Immature natural killer cell (primary cell): ENCODE data around the gene ACAD10. TPM values are rescaled to one million over a fixed set of nuclear protein-coding genes. Genes with fewer than 3 reads are reported as not detected.
A peak's percentile ranks its signal among the peaks of the same experiment; 100 is the strongest.
"Not testable (repeated sequence)": the region's sequence is repeated elsewhere in the genome, so short reads cannot be mapped to it uniquely, and the experiment has no call there.

Source experiments
- DNase-seq, 3 donors: peaks; one replicate each; pipeline ENCODE4 v3.0.0; 2022; ENCODE audit warnings: mixed read lengths in 1 of 3
- H3K27ac Mint-ChIP-seq, 6 donors: one replicate each; pipeline ENCODE4 v1.8.0; 2020; ENCODE audit warnings: mixed read lengths in 6 of 6, mild to moderate bottlenecking in 5 of 6, inconsistent platforms in 4 of 6, moderate library complexity in 3 of 6
- H3K27me3 Mint-ChIP-seq, 3 donors: one replicate each; pipeline ENCODE4 v1.8.0; 2020 to 2021; ENCODE audit warnings: low read depth in 3 of 3, mild to moderate bottlenecking in 3 of 3, mixed read lengths in 3 of 3, moderate library complexity in 3 of 3, inconsistent platforms in 1 of 3
- H3K36me3 Mint-ChIP-seq, 3 donors: one replicate each; pipeline ENCODE4 v1.8.0; 2020; ENCODE audit warnings: mixed read lengths in 3 of 3, inconsistent platforms in 2 of 3, mild to moderate bottlenecking in 2 of 3
- H3K4me1 Mint-ChIP-seq, 2 donors: one replicate each; pipeline ENCODE4 v1.8.0; 2020; ENCODE audit warnings: inconsistent platforms in 2 of 2, mild to moderate bottlenecking in 2 of 2, mixed read lengths in 2 of 2, moderate library complexity in 1 of 2
- H3K4me3 Mint-ChIP-seq, 5 donors: one replicate each; pipeline ENCODE4 v1.8.0; 2020; ENCODE audit warnings: mild to moderate bottlenecking in 5 of 5, mixed read lengths in 5 of 5, inconsistent platforms in 3 of 5, moderate library complexity in 3 of 5
- H3K9me3 Mint-ChIP-seq, 6 donors: one replicate each; pipeline ENCODE4 v1.8.0; 2020; ENCODE audit warnings: mild to moderate bottlenecking in 6 of 6, mixed read lengths in 6 of 6, inconsistent platforms in 4 of 6, moderate library complexity in 3 of 6
- polyA plus RNA-seq, 3 donors: library from polyadenylated mRNA; unstranded; fragments of 300-500 nt; fragmentation: Illumina TruSeq; gene quantifications; one replicate each; pipeline ENCODE4 v1.2.3, GENCODE V29; 2021

The ACAD10 gene
- polyA plus RNA-seq, 3 donors from 2014 or later = 6.3 to 9.1 (median 7.9) TPM

- no peak for DNase-seq
- Mint-ChIP-seq H3K4me3 (no peak overlapping the region), H3K9me3 (no peaks in the 10 kb centered on the region), H3K27ac (peak overlapping the region in 1 of 6 donors; percentile 26), H3K36me3 (peaks cover 21 to 48% (median 23%) of the 10 kb centered on the region in 3 donors), H3K27me3 (peaks cover 0 to 2% (median 2%) of the 10 kb centered on the region in 3 donors), H3K4me1 (peaks cover 0 to 12% of the 10 kb centered on the region in 2 donors)
Observed at GRCh38 chr12:111664961-111665865, 20.6 kb upstream of the ACAD10 start.

DNA sequence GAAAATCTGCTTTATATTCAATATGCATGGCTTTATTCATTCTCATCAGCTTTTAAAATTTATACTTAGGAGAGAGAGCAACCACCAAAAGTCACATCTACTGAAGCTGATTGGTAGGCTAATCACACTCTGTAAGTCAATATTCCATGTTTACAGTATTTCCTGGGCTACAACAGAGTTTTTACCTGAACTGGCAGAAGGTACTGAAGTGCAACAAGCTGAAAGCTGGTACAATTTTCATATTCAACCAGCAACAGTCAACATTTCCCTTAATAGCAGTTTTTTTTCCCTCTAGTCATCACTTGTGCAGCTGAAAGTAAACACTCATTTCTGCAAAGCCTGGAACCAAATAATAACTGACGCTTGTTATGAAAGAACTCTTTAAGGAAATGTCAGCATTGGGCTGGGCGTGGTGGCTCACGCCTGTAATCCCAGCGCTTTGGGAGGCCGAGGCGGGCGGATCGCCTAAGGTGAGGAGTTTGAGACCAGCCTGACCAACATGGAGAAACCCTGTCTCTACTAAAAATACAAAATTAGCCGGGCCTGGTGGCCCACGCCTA lies 13.0 kb upstream of the ACAD10 start:
- no peak for DNase-seq
- Mint-ChIP-seq H3K36me3 (peaks cover 7 to 29% (median 12%) of the 10 kb centered on the region in 3 donors), H3K27ac (no peak overlapping the region), H3K4me3 (no peak overlapping the region), H3K27me3 (peaks cover 0 to 3% (median 2%) of the 10 kb centered on the region in 3 donors), H3K9me3 (no peaks in the 10 kb centered on the region), H3K4me1 (peaks cover 0 to 6% of the 10 kb centered on the region in 2 donors)

DNA sequence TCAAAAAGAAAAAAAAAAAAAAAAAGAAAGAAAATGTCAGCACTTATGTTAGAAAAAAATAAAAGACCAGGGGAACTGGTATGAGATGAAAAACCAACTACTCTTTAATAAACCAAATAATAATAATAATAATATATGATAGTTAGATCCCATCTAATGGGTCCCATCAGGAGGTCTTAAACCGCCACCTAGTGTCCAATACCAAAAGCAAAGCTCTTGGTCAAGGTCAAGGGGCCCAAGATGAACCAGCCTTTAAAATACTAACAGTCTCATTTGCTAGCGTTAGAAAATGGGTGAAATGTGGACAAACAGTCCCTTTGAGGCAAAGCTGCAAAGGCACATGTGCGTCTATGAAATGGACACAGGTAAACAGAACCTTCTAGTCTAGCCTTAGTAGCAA lies 12.3 kb upstream of the ACAD10 start:
- DNase-seq = no peak
- Mint-ChIP-seq H3K4me1 (peaks cover 0 to 6% of the 10 kb centered on the region in 2 donors), H3K36me3 (peaks cover 7 to 30% (median 12%) of the 10 kb centered on the region in 3 donors), H3K27me3 (peaks cover 0 to 3% (median 2%) of the 10 kb centered on the region in 3 donors), H3K4me3 (no peak overlapping the region), H3K9me3 (no peaks in the 10 kb centered on the region), H3K27ac (no peak overlapping the region)

DNA sequence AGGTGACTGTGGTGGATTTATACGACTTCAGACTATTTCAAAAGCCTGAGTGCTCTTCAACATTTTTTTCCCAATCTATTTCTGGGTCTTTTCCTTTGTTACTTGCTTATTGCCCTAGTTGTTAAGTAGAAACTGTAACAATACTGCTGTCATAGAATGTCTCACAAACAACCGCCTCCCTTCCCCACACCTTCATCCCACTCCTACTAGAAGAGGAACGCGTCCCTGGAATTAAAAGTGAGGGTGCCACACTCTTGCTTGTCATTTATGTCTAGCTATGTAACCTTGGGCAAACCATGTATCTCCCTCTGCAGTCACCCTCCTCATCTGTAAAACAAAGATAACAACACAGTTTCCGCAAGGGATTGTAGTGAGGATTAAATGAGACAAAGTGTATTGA lies 8.7 kb upstream of the ACAD10 start:
- Mint-ChIP-seq H3K27me3 (peaks cover 0 to 2% (median 0%) of the 10 kb centered on the region in 3 donors), H3K9me3 (no peaks in the 10 kb centered on the region), H3K4me1 (no peaks in the 10 kb centered on the region), H3K27ac (no peak overlapping the region), H3K4me3 (no peak overlapping the region), H3K36me3 (peaks cover 4 to 32% (median 15%) of the 10 kb centered on the region in 3 donors)
- DNase-seq = no peak

- DNase-seq, H3K9me3 Mint-ChIP-seq: not testable (repeated sequence)
- H3K27ac Mint-ChIP-seq = peak overlapping the region; percentile 91 to 99 (median 96)
- peaks cover 8 to 18% (median 13%) of the 10 kb centered on the region in 3 donors for H3K27me3 Mint-ChIP-seq
- peak overlapping the region; percentile 96 to 99 (median 97) for H3K4me3 Mint-ChIP-seq
- H3K4me1 Mint-ChIP-seq = peaks cover 41 to 47% of the 10 kb centered on the region in 2 donors
- H3K36me3 Mint-ChIP-seq = peaks cover 4 to 12% (median 6%) of the 10 kb centered on the region in 3 donors
Observed at GRCh38 chr12:111684485-111685198, 1.2 kb upstream of the ACAD10 start.

DNA sequence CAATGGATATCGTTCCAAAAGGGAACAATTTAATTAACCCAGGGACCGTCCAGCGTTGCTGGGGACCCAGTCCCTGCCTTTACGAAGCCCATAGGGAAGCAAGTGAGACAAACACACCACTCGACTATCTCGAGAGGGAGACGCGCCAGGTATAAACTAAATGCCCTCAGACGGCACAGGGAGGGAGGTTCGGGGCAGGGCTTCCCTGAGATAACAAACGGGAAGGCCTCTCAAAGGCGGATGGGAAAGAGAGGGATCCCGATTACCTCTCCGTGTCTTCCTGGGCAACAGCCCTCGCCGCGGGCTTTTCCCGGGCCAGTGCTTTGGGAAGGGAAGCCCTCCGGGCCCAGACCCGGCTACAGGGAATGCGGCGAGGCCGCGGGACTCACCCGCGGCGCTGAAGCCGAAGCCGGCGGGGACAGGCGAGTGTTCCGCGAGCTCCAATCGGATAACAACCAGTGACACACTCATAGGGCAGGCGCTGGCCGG lies 487 bp upstream of the ACAD10 start:
- no peak for DNase-seq
- Mint-ChIP-seq H3K27me3 (peaks cover 8 to 18% (median 13%) of the 10 kb centered on the region in 3 donors), H3K4me3 (peak overlapping the region; percentile 96 to 99 (median 97)), H3K27ac (peak overlapping the region; percentile 91 to 99 (median 96)), H3K4me1 (peaks cover 41 to 47% of the 10 kb centered on the region in 2 donors), H3K9me3 (no peaks in the 10 kb centered on the region), H3K36me3 (peaks cover 4 to 12% (median 6%) of the 10 kb centered on the region in 3 donors)

DNA sequence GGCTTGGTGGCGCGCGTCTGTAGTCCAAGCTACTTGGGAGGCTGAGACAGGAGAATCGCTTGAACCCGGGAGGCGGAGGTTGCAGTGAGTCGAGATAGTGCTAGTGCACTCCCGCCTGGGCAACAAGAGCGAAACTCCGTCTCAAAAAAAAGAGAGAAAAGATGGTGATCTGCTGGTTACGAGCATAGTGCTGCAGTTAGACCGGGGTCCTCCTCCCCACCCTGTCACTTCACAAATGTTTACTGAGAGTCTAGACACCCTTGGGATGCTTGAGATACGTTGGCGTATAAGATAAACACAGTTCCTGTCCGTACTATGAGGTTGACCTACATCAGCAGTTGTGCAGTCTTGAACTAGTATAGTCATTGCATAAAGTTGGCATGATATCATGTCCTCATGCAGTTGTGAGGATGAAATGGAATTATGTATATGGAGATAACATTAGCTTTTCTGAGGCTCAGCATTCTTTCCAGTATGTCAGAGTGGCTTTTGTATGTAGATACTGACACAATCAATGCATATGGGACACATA lies 787 bp downstream of the ACAD10 start:
- H3K27ac Mint-ChIP-seq = peak overlapping the region; percentile 91 to 97 (median 95)
- H3K36me3 Mint-ChIP-seq = peaks cover 2 to 9% (median 4%) of the 10 kb centered on the region in 3 donors
- H3K27me3 Mint-ChIP-seq = peaks cover 8 to 18% (median 13%) of the 10 kb centered on the region in 3 donors
- H3K4me3 Mint-ChIP-seq = peak overlapping the region; percentile 96 to 99 (median 97)
- peaks cover 43 to 47% of the 10 kb centered on the region in 2 donors for H3K4me1 Mint-ChIP-seq
- no peak for DNase-seq
- H3K9me3 Mint-ChIP-seq = no peaks in the 10 kb centered on the region

- Mint-ChIP-seq H3K27ac (peak overlapping the region in 5 of 6 donors; percentile 24 to 96 (median 95)), H3K4me1 (peaks cover 43 to 47% of the 10 kb centered on the region in 2 donors), H3K9me3 (no peaks in the 10 kb centered on the region), H3K36me3 (peaks cover 0 to 6% (median 2%) of the 10 kb centered on the region in 3 donors), H3K4me3 (peak overlapping the region; percentile 96 to 99 (median 97)), H3K27me3 (peaks cover 8 to 18% (median 13%) of the 10 kb centered on the region in 3 donors)
- DNase-seq = no peak
Observed at GRCh38 chr12:111687255-111687654, 1.4 kb downstream of the ACAD10 start.

- H3K4me1 Mint-ChIP-seq = peaks cover 42 to 43% of the 10 kb centered on the region in 2 donors
Observed at GRCh38 chr12:111687952-111688351, 2.1 kb downstream of the ACAD10 start.

GRCh38 chr12:111691262-111691661 lies 5.4 kb downstream of the ACAD10 start:
- no peak overlapping the region for H3K4me3 Mint-ChIP-seq
- H3K4me1 Mint-ChIP-seq = peaks cover 13 to 14% of the 10 kb centered on the region in 2 donors

More at GRCh38 chr12:111687952-111688351, 2.1 kb downstream of the ACAD10 start:
- Mint-ChIP-seq H3K4me3 (peak overlapping the region in 2 of 5 donors; percentile 17 to 67), H3K27me3 (peaks cover 8 to 18% (median 13%) of the 10 kb centered on the region in 3 donors), H3K9me3 (no peaks in the 10 kb centered on the region), H3K36me3 (peaks cover 0 to 6% (median 3%) of the 10 kb centered on the region in 3 donors), H3K27ac (no peak overlapping the region)
- no peak for DNase-seq

DNA sequence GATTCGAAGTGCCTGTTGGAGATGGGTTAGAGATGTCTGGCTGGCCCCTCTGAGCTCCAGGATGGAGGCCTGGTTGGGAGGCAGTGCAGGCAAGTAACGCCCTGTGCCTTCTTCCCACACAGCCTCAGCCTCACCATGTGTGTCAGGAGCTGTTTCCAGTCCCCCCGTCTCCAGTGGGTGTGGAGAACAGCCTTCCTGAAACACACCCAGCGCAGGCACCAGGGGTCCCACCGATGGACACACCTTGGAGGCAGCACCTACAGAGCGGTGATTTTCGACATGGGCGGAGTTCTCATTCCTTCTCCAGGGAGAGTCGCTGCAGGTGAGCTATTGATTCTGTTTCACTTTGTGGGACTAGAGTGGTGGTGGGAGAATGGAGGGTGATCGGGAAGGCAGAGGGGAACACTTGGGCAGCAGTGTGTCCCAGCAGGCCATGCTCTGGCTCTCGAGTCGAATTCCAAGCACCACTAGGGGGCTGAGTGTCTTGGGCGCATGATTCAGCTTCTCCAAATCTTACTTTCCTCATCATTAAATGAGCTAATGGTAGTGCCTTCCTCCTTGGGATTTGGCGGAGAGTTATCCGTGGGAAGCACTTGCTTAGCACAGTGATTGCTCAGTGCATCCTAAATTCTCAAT lies 6.8 kb downstream of the ACAD10 start:
- peaks cover 0 to 2% of the 10 kb centered on the region in 2 donors for H3K4me1 Mint-ChIP-seq
- H3K9me3 Mint-ChIP-seq = no peaks in the 10 kb centered on the region
- H3K4me3 Mint-ChIP-seq = no peak overlapping the region
- no peak for DNase-seq
- H3K36me3 Mint-ChIP-seq = peaks cover 22 to 23% (median 22%) of the 10 kb centered on the region in 3 donors
- peaks cover 0 to 2% (median 0%) of the 10 kb centered on the region in 3 donors for H3K27me3 Mint-ChIP-seq
- H3K27ac Mint-ChIP-seq = no peak overlapping the region

More at GRCh38 chr12:111691262-111691661, 5.4 kb downstream of the ACAD10 start:
- Mint-ChIP-seq H3K9me3 (no peaks in the 10 kb centered on the region), H3K36me3 (peaks cover 20 to 22% (median 22%) of the 10 kb centered on the region in 3 donors), H3K27ac (no peak overlapping the region), H3K27me3 (peaks cover under 1 to 6% (median 2%) of the 10 kb centered on the region in 3 donors)
- no peak for DNase-seq

DNA sequence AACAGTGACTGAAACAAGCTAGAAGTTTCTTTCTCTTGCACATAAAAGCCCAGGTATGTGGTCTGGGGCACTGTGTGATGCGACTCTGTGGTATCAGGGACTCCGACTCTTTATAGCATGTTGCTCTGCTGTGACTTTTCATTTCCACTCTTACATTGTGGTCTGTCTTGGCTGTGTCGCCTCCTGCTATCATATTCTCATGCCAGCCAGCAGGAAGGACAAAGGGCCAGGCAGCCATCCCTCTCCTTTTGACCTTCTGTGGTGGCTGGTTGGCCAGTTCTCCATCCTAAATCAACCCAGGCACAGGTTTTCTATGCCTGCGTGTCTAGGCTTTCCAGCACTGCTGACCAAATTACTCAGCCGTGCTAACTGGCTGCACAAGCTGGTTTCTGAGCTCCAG lies 8.0 kb downstream of the ACAD10 start:
- H3K27me3 Mint-ChIP-seq = peaks cover 0 to 2% (median 0%) of the 10 kb centered on the region in 3 donors
- no peak overlapping the region for H3K27ac Mint-ChIP-seq
- DNase-seq = no peak
- peaks cover 0 to 2% of the 10 kb centered on the region in 2 donors for H3K4me1 Mint-ChIP-seq
- no peak overlapping the region for H3K4me3 Mint-ChIP-seq
- H3K36me3 Mint-ChIP-seq = peaks cover 22 to 24% (median 23%) of the 10 kb centered on the region in 3 donors
- H3K9me3 Mint-ChIP-seq = no peaks in the 10 kb centered on the region
